Gastroesophageal sphincter (tissue), 4 donors: ENCODE data around the gene KCNN1. TPM values are rescaled to one million over a fixed set of nuclear protein-coding genes. Genes with fewer than 3 reads are reported as not detected.
A peak's percentile ranks its signal among the peaks of the same experiment; 100 is the strongest.

Experiments
- ATAC-seq: fragments of 150-250 bp; one replicate; pipeline ENCODE4 v1.9.1; 2016; ENCODE audit warnings: mild to moderate bottlenecking, moderate library complexity
- H3K27ac ChIP-seq, 4 donors: fragments of 200-600 bp; sonication (generic) in 3 of 4; 1 replicate in 3 of 4; 2 replicates in 1 of 4; pipeline ENCODE4 v1.5.1; 2016 to 2019
- H3K27me3 ChIP-seq: fragments of 200-600 bp; sonication (generic); one replicate; pipeline ENCODE4 v1.5.1; 2019
- H3K36me3 ChIP-seq, 2 donors: fragments of 200-600 bp; sonication (generic); one replicate each; pipeline ENCODE4 v1.5.1; 2019; ENCODE audit warnings: control low read depth in 1 of 2
- H3K4me1 ChIP-seq, 3 donors: fragments of 200-600 bp; sonication (generic); 1 replicate in 2 of 3; 2 replicates in 1 of 3; pipeline ENCODE4 v1.5.1; 2016 to 2019; ENCODE audit warnings: control low read depth in 2 of 3
- H3K4me3 ChIP-seq, 2 donors: fragments of 200-600 bp; sonication (generic); one replicate each; pipeline ENCODE4 v1.5.1; 2019; ENCODE audit warnings: mild to moderate bottlenecking in 1 of 2, moderate library complexity in 1 of 2
- H3K9me3 ChIP-seq, 3 donors: fragments of 200-600 bp; sonication (generic); one replicate each; pipeline ENCODE4 v1.5.1; 2017 to 2019; ENCODE audit warnings: control low read depth in 2 of 3
- EP300 ChIP-seq: sonication (generic); formaldehyde crosslinking; IDR thresholded peaks from one replicate; pipeline ENCODE4 v1.6.1; 2017; ENCODE audit warnings: antibody characterized with exemption, mild to moderate bottlenecking
- POLR2A ChIP-seq, 2 donors: fragments of 450-650 bp; IDR thresholded peaks; one replicate each; pipeline ENCODE4 v1.6.1; 2017; ENCODE audit warnings: antibody characterized with exemption in 2 of 2, mild to moderate bottlenecking in 2 of 2, moderate library complexity in 1 of 2
- POLR2AphosphoS5 ChIP-seq: sonication (generic); formaldehyde crosslinking; IDR thresholded peaks from one replicate; pipeline ENCODE4 v1.6.1; 2017; ENCODE audit warnings: antibody characterized with exemption
- whole genome bisulfite sequencing, 2 donors: methylation state at CpG; one replicate each; pipeline ENCODE4 v1.1.5; 2018; ENCODE audit warnings: low coverage in 1 of 2; 5-methylcytosine and 5-hydroxymethylcytosine counted together
- total RNA-seq, 4 donors: library from RNA; depleted of rRNA; stranded (reverse); fragments of >200 nt; gene quantifications; one replicate each; pipeline ENCODE4 v1.1.0, GENCODE V29; 2016
- TF ChIP-seq, protein P1 (sequence below), 4 experiments: fragments of 200-600 bp in 2 of 4; fragments of 450-650 bp in 2 of 4; sonication (generic) in 1 of 4; IDR thresholded peaks; one replicate each; pipeline ENCODE4 v1.5.1; 2017 to 2019; ENCODE audit warnings: antibody characterized with exemption in 4 of 4, mild to moderate bottlenecking in 2 of 4, moderate library complexity in 2 of 4

The KCNN1 gene
- total RNA-seq, 4 donors from 2014 or later = 0.20 to 0.89 TPM; not detected in 2

DNA sequence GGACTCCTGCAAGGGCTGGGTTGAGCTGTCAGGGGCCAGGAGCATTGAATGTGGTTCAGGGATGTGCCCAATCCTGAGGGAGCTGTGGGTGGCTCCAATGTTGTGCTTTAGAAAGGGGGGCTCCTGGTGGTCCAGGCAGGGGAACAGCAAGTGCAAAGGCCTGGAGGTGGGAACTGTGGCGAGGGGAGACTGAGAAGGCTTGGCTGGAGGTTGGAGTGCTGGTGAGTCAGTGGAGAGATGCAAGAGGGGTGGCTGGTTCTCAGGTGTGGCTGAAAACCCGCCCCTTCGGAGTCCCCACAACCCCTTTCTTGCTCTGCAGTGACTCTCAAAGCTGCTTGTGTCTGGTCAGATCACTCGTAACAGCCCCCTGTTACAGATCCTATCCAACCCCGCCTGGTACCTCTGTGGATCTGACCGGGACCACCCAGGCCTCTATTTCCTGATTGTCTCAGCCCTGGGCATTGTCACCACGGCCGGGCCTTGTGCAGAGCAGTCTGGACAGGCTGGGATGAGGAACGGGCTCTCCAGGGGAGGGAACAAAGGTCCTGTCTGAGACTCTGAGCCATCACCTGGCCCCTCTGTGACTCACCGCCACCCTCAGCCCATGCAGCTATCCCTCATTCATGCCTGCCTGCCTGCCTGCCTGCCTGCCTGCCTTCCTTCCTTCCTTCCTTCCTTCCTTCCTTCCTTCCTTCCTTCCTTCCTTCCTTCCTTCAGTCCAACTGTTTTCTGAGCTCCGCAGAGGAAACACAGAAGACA, 1.4 kb upstream of the KCNN1 start:
- H3K36me3 ChIP-seq = no peaks in the 10 kb centered on the region
- H3K9me3 ChIP-seq = no peaks in the 10 kb centered on the region
- no peak overlapping the region for H3K4me3 ChIP-seq
- WGBS, 2 donors = 43 to 100% methylated on average over 1 to 3 of the region's 11 CpGs
- TF ChIP-seq POLR2AphosphoS5 (no peak), EP300 (no peak), POLR2A (IDR thresholded peaks at IDR 0.05) (no peak)
- TF ChIP-seq, protein P1, sequence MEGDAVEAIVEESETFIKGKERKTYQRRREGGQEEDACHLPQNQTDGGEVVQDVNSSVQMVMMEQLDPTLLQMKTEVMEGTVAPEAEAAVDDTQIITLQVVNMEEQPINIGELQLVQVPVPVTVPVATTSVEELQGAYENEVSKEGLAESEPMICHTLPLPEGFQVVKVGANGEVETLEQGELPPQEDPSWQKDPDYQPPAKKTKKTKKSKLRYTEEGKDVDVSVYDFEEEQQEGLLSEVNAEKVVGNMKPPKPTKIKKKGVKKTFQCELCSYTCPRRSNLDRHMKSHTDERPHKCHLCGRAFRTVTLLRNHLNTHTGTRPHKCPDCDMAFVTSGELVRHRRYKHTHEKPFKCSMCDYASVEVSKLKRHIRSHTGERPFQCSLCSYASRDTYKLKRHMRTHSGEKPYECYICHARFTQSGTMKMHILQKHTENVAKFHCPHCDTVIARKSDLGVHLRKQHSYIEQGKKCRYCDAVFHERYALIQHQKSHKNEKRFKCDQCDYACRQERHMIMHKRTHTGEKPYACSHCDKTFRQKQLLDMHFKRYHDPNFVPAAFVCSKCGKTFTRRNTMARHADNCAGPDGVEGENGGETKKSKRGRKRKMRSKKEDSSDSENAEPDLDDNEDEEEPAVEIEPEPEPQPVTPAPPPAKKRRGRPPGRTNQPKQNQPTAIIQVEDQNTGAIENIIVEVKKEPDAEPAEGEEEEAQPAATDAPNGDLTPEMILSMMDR (IDR thresholded peaks at IDR 0.05) = no peak
- H3K27me3 ChIP-seq = peaks cover 90% of the 10 kb centered on the region
- H3K27ac ChIP-seq = no peak overlapping the region
- H3K4me1 ChIP-seq = peaks cover 0 to 13% (median 0%) of the 10 kb centered on the region in 3 donors
- no peak for ATAC-seq

DNA sequence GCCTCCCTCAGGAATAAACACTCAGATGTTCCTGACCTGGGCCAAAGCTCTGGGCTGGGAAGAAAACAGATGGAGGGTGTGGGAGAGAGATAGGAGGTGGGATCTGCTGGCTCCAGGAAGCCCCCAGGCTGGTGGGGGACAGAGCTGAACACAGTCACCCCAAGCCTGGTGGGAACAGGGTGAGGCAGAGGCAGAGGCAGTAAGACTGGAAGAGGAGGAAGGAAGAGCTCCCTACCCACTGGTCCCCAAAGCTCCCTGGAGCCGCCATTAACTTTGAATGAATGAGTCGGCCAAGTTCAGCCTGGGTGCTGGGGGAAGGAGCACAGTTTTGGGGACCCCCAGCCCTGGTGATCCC, 801 bp upstream of the KCNN1 start:
- Histone ChIP-seq H3K27me3 (peaks cover 95% of the 10 kb centered on the region), H3K4me1 (peaks cover 0 to 13% (median 0%) of the 10 kb centered on the region in 3 donors), H3K36me3 (no peaks in the 10 kb centered on the region), H3K27ac (no peak overlapping the region), H3K9me3 (no peaks in the 10 kb centered on the region), H3K4me3 (no peak overlapping the region)
- ATAC-seq = no peak
- TF ChIP-seq POLR2A (IDR thresholded peaks at IDR 0.05) (no peak), POLR2AphosphoS5 (no peak), EP300 (no peak)
- TF ChIP-seq, protein P1 (IDR thresholded peaks at IDR 0.05) = no peak
- WGBS, 2 donors = 63 to 67% methylated on average over 1 of the region's 2 CpGs

DNA sequence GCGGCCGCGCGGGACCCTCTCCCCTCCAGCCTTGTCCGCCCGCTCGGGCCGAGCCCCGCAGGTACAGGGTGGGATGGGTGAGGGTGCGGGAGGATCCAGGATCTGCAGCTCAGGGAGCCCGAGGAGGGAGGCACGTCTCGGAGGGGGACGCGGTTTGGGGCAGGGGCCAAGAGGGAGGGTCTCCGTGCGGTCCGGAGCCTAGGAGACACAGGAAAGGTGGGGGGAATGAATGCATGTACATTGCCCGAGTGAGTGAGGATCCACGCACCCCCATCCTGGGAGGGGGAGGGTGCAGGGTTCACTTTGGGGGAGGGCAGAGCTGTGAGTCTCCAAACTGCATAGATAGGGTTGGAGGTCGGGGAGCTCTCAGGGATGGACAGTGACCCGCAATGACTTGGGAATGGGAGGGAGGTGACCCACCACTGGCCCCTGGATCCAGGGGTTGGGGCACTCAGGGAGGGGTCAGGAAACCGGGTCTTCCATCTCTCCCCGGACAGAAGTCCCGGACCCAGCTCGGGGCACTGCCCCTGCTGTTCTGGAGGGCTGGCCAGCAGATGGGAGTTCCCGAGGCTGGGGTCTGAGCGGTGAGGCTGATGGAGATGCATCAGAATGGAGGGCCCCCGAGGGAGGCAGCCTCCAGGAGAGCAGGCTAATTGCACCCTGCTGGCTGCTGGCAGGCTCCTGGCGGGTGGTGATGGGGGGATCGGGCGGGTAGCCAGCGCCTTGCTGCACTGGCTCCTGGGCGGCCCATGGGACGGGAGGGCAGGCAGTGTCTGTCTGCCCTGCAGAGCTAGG, 547 bp downstream of the KCNN1 start:
- 0% methylated on average over 2 of the region's 35 CpGs; no CpG with 5 or more reads in 1 of the 2 donors for WGBS, 2 donors
- Histone ChIP-seq H3K4me1 (peaks cover 0 to 13% (median 0%) of the 10 kb centered on the region in 3 donors), H3K27ac (no peak overlapping the region), H3K9me3 (no peaks in the 10 kb centered on the region), H3K27me3 (peaks cover 92% of the 10 kb centered on the region), H3K36me3 (no peaks in the 10 kb centered on the region), H3K4me3 (peak overlapping the region in 1 of 2 donors; percentile 32)
- no peak for TF ChIP-seq POLR2AphosphoS5
- no peak for TF ChIP-seq POLR2A (IDR thresholded peaks at IDR 0.05)
- TF ChIP-seq, protein P1 (IDR thresholded peaks at IDR 0.05) = no peak
- TF ChIP-seq EP300 = no peak
- no peak for ATAC-seq

DNA sequence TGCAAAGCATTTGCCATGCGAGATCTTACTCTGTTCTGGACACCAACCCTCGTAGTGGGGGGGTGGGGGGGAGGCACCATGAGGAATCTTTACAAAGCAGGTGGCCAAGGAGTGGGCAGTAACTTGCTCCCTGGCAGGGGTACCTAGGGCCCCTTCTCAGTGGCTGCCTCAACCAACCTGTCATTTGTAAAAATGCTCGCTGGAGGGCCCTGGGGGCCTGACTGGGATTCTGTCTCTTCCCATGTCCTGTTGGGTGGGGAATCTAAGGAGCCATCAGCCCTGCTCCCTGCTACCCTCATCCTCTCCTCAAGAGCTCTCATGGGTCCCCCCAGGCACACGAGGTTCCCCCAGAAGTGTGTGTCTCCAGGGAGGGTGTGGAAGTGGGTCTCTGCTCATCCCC, 1.5 kb downstream of the KCNN1 start:
- H3K36me3 ChIP-seq = no peaks in the 10 kb centered on the region
- H3K9me3 ChIP-seq = no peaks in the 10 kb centered on the region
- H3K27me3 ChIP-seq = peaks cover 83% of the 10 kb centered on the region
- no peak for ATAC-seq
- peaks cover 0 to 13% (median 0%) of the 10 kb centered on the region in 3 donors for H3K4me1 ChIP-seq
- no peak overlapping the region for H3K4me3 ChIP-seq
- H3K27ac ChIP-seq = no peak overlapping the region
- 42% methylated on average over 2 of the region's 4 CpGs; no CpG with 5 or more reads in 1 of the 2 donors for WGBS, 2 donors
- TF ChIP-seq EP300 (no peak), POLR2A (IDR thresholded peaks at IDR 0.05) (no peak), POLR2AphosphoS5 (no peak)
- TF ChIP-seq, protein P1 (IDR thresholded peaks at IDR 0.05) = no peak
